Smooth muscle cell (in vitro differentiated cells): ENCODE data around the gene GNA14. TPM values are rescaled to one million over a fixed set of nuclear protein-coding genes. Genes with fewer than 3 reads are reported as not detected.

Experiments used
- DNase-seq: peaks from one replicate; lab custom pipeline; 2025; ENCODE audit not compliant: unreplicated experiment; lab: John Stamatoyannopoulos, UW
- H2AFZ ChIP-seq: fragments of 200-600 bp; sonication (generic); 2 replicates; pipeline ENCODE4 v1.6.0; 2016; ENCODE audit warnings: antibody characterized with exemption, low read depth, mild to moderate bottlenecking
- H3F3A ChIP-seq: fragments of 200-600 bp; sonication (generic); 2 replicates; pipeline ENCODE4 v1.6.0; 2017; ENCODE audit warnings: antibody characterized with exemption, low read depth
- H3K27ac ChIP-seq: fragments of 200-600 bp; sonication (generic); 2 replicates; pipeline ENCODE4 v1.5.1; 2016; ENCODE audit warnings: low read depth, mild to moderate bottlenecking
- H3K27me3 ChIP-seq: fragments of 200-600 bp; sonication (generic); 2 replicates; pipeline ENCODE4 v1.6.1; 2016; ENCODE audit warnings: low read depth, mild to moderate bottlenecking
- H3K36me3 ChIP-seq: fragments of 200-600 bp; sonication (generic); 2 replicates; pipeline ENCODE4 v1.5.1; 2016; ENCODE audit warnings: low read depth
- H3K4me1 ChIP-seq: fragments of 200-600 bp; sonication (generic); 2 replicates; pipeline ENCODE4 v1.5.1; 2016; ENCODE audit warnings: low read depth
- H3K4me2 ChIP-seq: fragments of 200-600 bp; sonication (generic); 2 replicates; pipeline ENCODE4 v1.6.0; 2016; ENCODE audit warnings: mild to moderate bottlenecking
- H3K4me3 ChIP-seq: fragments of 200-600 bp; sonication (generic); 2 replicates; pipeline ENCODE4 v1.5.1; 2016; ENCODE audit warnings: mild to moderate bottlenecking
- H3K79me2 ChIP-seq: fragments of 200-600 bp; sonication (generic); 2 replicates; pipeline ENCODE4 v1.6.0; 2016; ENCODE audit warnings: low read depth, mild to moderate bottlenecking
- H3K9ac ChIP-seq: fragments of 200-600 bp; sonication (generic); 2 replicates; pipeline ENCODE4 v1.6.0; 2016; ENCODE audit warnings: low read depth
- H3K9me3 ChIP-seq: fragments of 200-600 bp; sonication (generic); replicated peaks from 2 replicates; pipeline ENCODE4 v1.5.1; 2016; ENCODE audit warnings: low read depth
- H4K20me1 ChIP-seq: fragments of 200-600 bp; sonication (generic); 2 replicates; pipeline ENCODE4 v1.6.0; 2016; ENCODE audit warnings: low read depth
- WGBS: methylation state at CpG from one replicate; pipeline ENCODE4 v1.1.7; 2016; ENCODE audit warnings: low lambda C conversion rate; 5-methylcytosine and 5-hydroxymethylcytosine counted together
- polyA plus RNA-seq: library from polyadenylated mRNA; unstranded; fragments of >200 nt; fragmentation: Nextera tagmentation; extraction: Ambion mirVana; gene quantifications from 2 replicates; pipeline ENCODE4 v1.2.1, GENCODE V29; 2016
- total RNA-seq: library from RNA; depleted of rRNA; stranded (reverse); fragments of >200 nt; gene quantifications from 2 replicates; pipeline ENCODE4 v1.2.3, GENCODE V29; 2014
- TF ChIP-seq, protein P1 (sequence below): fragments of 200-600 bp; sonication (generic); IDR thresholded peaks from 2 replicates; pipeline ENCODE4 v1.5.1; 2017; ENCODE audit warnings: borderline replicate concordance, mild to moderate bottlenecking, antibody characterized with exemption; ENCODE audit not compliant: insufficient read depth, poor library complexity, severe bottlenecking

Gene GNA14
- total and polyA plus RNA-seq, 2 experiments from 2014 or later: 1.6 to 10.2 TPM

DNA sequence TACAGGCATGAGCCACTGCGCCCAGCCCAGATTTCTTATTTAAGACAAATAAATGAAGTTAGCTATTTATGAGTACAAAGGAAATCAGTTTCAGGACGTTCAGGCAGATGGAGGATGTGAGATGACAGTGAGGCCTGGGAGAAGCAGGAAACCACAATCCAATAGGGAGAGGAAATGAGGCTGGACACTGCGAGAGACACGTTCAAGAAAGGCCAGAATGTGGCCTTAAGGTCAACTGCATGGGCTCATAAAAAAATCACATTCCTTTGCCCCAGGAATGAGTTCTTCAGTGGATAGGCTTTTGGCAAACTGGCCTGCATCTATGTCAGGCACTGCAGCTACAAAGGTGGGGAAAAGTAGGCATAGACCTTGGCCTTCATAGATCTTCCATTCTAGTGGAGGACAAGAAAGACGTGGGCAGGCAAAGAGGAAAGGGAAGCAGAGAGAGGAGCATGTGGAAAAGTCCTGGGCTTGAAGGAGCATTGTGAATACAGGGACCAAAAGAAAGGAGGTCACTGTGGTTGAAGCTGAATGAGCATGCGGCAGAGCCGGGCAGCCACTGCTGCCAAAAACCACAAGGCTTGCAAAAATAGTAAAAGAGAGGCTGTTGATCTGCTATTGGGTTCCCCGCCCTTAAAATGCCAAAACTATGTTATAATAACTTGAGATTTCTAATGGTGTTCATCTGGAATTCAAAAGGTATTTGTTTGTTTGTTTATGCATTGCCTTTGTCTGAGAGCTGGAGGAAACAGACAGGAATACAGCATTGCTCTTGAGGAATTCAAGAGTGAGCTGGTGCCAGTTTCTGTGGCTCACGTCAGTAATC, 133.0 kb downstream of the GNA14 start:
- TF ChIP-seq, protein P1, sequence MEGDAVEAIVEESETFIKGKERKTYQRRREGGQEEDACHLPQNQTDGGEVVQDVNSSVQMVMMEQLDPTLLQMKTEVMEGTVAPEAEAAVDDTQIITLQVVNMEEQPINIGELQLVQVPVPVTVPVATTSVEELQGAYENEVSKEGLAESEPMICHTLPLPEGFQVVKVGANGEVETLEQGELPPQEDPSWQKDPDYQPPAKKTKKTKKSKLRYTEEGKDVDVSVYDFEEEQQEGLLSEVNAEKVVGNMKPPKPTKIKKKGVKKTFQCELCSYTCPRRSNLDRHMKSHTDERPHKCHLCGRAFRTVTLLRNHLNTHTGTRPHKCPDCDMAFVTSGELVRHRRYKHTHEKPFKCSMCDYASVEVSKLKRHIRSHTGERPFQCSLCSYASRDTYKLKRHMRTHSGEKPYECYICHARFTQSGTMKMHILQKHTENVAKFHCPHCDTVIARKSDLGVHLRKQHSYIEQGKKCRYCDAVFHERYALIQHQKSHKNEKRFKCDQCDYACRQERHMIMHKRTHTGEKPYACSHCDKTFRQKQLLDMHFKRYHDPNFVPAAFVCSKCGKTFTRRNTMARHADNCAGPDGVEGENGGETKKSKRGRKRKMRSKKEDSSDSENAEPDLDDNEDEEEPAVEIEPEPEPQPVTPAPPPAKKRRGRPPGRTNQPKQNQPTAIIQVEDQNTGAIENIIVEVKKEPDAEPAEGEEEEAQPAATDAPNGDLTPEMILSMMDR: no peak
- Histone ChIP-seq H3K27ac (no peak overlapping the region), H3K4me1 (no peaks in the 10 kb centered on the region), H3K79me2 (no peaks in the 10 kb centered on the region), H2AFZ (no peak overlapping the region), H3K9me3 (no peaks in the 10 kb centered on the region), H3K27me3 (no peaks in the 10 kb centered on the region), H3K9ac (no peak overlapping the region), H3K36me3 (no peaks in the 10 kb centered on the region), H3F3A (no peaks in the 10 kb centered on the region), H3K4me2 (no peak overlapping the region), H4K20me1 (no peaks in the 10 kb centered on the region), H3K4me3 (no peak overlapping the region)
- 65% methylated on average over 9 of the region's 9 CpGs for WGBS
- no peak for DNase-seq

DNA sequence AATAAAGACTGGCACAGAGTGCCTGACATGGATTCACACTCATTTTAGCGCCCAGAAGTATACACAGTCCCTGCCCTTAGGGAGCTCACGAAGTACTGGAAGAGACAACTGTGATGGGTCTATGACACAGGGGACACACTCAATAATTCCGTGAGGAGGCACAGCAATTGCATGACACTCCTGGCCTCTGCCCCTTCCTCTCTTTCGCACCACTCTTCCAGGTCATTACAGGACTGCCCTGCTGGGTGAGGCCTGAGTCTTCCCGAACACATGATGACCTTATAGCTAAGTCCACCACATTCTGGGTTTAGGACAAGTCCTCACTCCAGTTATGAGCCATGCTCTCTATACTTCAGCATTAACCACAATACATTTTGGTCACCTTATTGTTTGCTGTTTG, 134.7 kb downstream of the GNA14 start:
- Histone ChIP-seq H3K4me3 (no peak overlapping the region), H3K79me2 (no peaks in the 10 kb centered on the region), H3F3A (no peaks in the 10 kb centered on the region), H3K4me1 (no peaks in the 10 kb centered on the region), H2AFZ (no peak overlapping the region), H4K20me1 (no peaks in the 10 kb centered on the region), H3K36me3 (no peaks in the 10 kb centered on the region), H3K27ac (no peak overlapping the region), H3K27me3 (no peaks in the 10 kb centered on the region), H3K9me3 (no peaks in the 10 kb centered on the region), H3K9ac (no peak overlapping the region), H3K4me2 (no peak overlapping the region)
- no peak for DNase-seq
- TF ChIP-seq, protein P1: no peak
- WGBS: 94% methylated on average over 5 of the region's 5 CpGs

DNA sequence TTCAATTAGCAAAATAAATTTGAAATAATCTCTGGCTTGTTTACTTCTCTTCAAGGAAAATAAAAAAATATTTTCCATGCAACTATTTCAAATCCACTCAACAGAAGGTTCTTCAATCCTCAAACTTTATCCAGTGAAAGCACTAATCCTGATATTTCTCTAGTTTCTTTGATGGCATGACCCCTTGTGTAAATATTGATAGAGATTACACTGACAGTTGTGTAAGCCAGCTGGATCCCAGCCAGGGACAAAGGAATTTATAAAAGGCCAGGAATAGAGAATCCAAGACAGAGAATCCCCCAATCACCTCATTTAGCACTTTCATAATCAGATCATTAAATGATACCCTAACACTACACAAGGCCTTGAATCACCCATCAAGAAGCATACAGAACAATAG, 135.2 kb downstream of the GNA14 start:
- no peaks in the 10 kb centered on the region for H3K9me3 ChIP-seq
- H3F3A ChIP-seq: no peaks in the 10 kb centered on the region
- no peaks in the 10 kb centered on the region for H3K79me2 ChIP-seq

More for the DNA sequence above, 135.2 kb downstream of the GNA14 start:
- no peaks in the 10 kb centered on the region for H3K36me3 ChIP-seq
- DNase-seq: no peak
- H3K27ac ChIP-seq: no peak overlapping the region
- no peak overlapping the region for H2AFZ ChIP-seq
- no peak overlapping the region for H3K4me2 ChIP-seq
- TF ChIP-seq, protein P1: no peak
- no peak overlapping the region for H3K4me3 ChIP-seq
- H3K4me1 ChIP-seq: no peaks in the 10 kb centered on the region
- no peaks in the 10 kb centered on the region for H4K20me1 ChIP-seq
- no peaks in the 10 kb centered on the region for H3K27me3 ChIP-seq
- H3K9ac ChIP-seq: no peak overlapping the region
